ENCODE measurements around the gene AADACL3.

- TF ChIP-seq MAX (IDR thresholded peaks at IDR 0.05; ENCODE audit: low read depth, low read length) (no peak), CTCF (IDR thresholded peaks at IDR 0.05; ENCODE audit: low read depth, low read length) (no peak)
Measured at GRCh38 chr1:12692967-12693782, 22.7 kb upstream of the AADACL3 start.
